HCT116 (cell line): ENCODE data around the gene ESR1. TPM values are rescaled to one million over a fixed set of nuclear protein-coding genes. Genes with fewer than 3 reads are reported as not detected.

ENCODE experiments used
- ATAC-seq: fragments of 200-7000 bp; cut with Tn5 transposase; 2 replicates; pipeline ENCODE4 v1.9.1; 2020; ENCODE audit warnings: mild to moderate bottlenecking, moderate library complexity
- BruUV-seq: library from RNA; stranded (reverse); fragments of 400-500 nt; replicated peaks from 2 replicates; lab custom pipeline; 2021; lab: Mats Ljungman, UMichigan
- CTCF ChIA-PET: fragments of 300-600 bp; sonication (Branson Sonifier 250); formaldehyde crosslinking; loops from one replicate; lab custom pipeline; 2021; ENCODE audit warnings: antibody characterized with exemption; lab: Charles Lee
- POLR2A ChIA-PET: fragments of 300-600, 350-600 bp; sonication (Branson Sonifier 250); formaldehyde crosslinking; loops from one replicate; lab custom pipeline; 2021; ENCODE audit warnings: antibody characterized with exemption; lab: Charles Lee
- RAD21 ChIA-PET, 2 experiments: fragments of 300-600 bp; sonication (Branson Sonifier 250); formaldehyde crosslinking; loops; one replicate each; lab custom pipeline; 2023; ENCODE audit warnings: low total read pairs in 2 of 2; ENCODE audit not compliant: uncharacterized antibody in 2 of 2, unreplicated experiment in 2 of 2, low non-redundant PET in 1 of 2; lab: Charles Lee
- DNase-seq: peaks from one replicate; pipeline ENCODE4 v3.0.0-alpha.2; 2010; ENCODE audit warnings: low read depth, low spot score
- H2AFZ ChIP-seq: fragments of 200-600 bp; shearing (Covaris generic), sonication (generic); 2 replicates; pipeline ENCODE4 v1.6.1; 2017; ENCODE audit warnings: low read depth, mixed run types, mixed read lengths, antibody characterized with exemption, low read length; ENCODE audit not compliant: poor library complexity, severe bottlenecking
- H3K27ac ChIP-seq: 2 replicates; pipeline ENCODE4 v1.5.1; 2012; ENCODE audit warnings: low read depth, low read length
- H3K27me3 ChIP-seq: fragments of 200-600 bp; sonication (generic); 2 replicates; pipeline ENCODE4 v1.6.1; 2016; ENCODE audit warnings: mixed run types, low read length, mixed read lengths; ENCODE audit not compliant: insufficient read depth
- H3K36me3 ChIP-seq, 2 experiments: fragments of 200-500 bp in 1 of 2; fragments of 200-600 bp in 1 of 2; sonication (Bioruptor generic) in 1 of 2; sonication (generic) in 1 of 2; 2 replicates each; pipeline versions ENCODE4 v1.5.1 to v1.6.1; 2014 to 2016; ENCODE audit warnings: low read length in 2 of 2, inconsistent platforms in 1 of 2, mixed read lengths in 1 of 2, mixed run types in 1 of 2; ENCODE audit not compliant: insufficient read depth in 2 of 2, control insufficient read depth in 1 of 2
- H3K4me1 ChIP-seq, 2 experiments: fragments of 200-600 bp in 1 of 2; sonication (generic) in 1 of 2; 2 replicates each; pipeline versions ENCODE4 v1.5.1 to v1.6.1; 2012 to 2017; ENCODE audit warnings: low read length in 2 of 2, inconsistent platforms in 1 of 2, mild to moderate bottlenecking in 1 of 2, mixed read lengths in 1 of 2, mixed run types in 1 of 2, moderate library complexity in 1 of 2; ENCODE audit not compliant: insufficient read depth in 2 of 2, control insufficient read depth in 1 of 2
- H3K4me2 ChIP-seq: fragments of 200-600 bp; sonication (generic); 2 replicates; pipeline ENCODE4 v1.6.1; 2017; ENCODE audit warnings: mixed run types, low read length, mixed read lengths
- H3K4me3 ChIP-seq, 2 experiments: fragments of 200-600 bp in 1 of 2; sonication (generic) in 1 of 2; replicated peaks in 1 of 2; 2 replicates each; pipeline ENCODE4 v1.5.1; 2011 to 2016; ENCODE audit warnings: low read length in 2 of 2, control low read depth in 1 of 2, low read depth in 1 of 2, mild to moderate bottlenecking in 1 of 2, mixed read lengths in 1 of 2, mixed run types in 1 of 2
- H3K79me2 ChIP-seq: fragments of 200-600 bp; sonication (generic); 2 replicates; pipeline ENCODE4 v1.6.1; 2017; ENCODE audit warnings: mild to moderate bottlenecking, mixed run types, low read length, moderate library complexity, mixed read lengths; ENCODE audit not compliant: insufficient read depth
- H3K9ac ChIP-seq: fragments of 200-600 bp; sonication (generic); 2 replicates; pipeline ENCODE4 v1.6.1; 2016; ENCODE audit warnings: low read length, mixed read lengths
- H3K9me2 ChIP-seq: fragments of 200-600 bp; sonication (generic), shearing (Covaris generic); 2 replicates; pipeline ENCODE4 v1.6.1; 2017; ENCODE audit warnings: mixed run types, mild to moderate bottlenecking, moderate library complexity; ENCODE audit not compliant: insufficient read depth
- H3K9me3 ChIP-seq, 2 experiments: fragments of 200-500 bp in 1 of 2; fragments of 200-600 bp in 1 of 2; sonication (Bioruptor generic) in 1 of 2; sonication (generic) in 1 of 2; 2 replicates each; pipeline ENCODE4 v1.6.1; 2014 to 2017; ENCODE audit warnings: low read length in 2 of 2, mixed read lengths in 2 of 2, inconsistent platforms in 1 of 2, low read depth in 1 of 2, mild to moderate bottlenecking in 1 of 2, mixed run types in 1 of 2, moderate library complexity in 1 of 2; ENCODE audit not compliant: control insufficient read depth in 1 of 2, insufficient read depth in 1 of 2
- H4K20me1 ChIP-seq: fragments of 200-600 bp; sonication (generic), shearing (Covaris generic); 2 replicates; pipeline ENCODE4 v1.6.1; 2017; ENCODE audit warnings: mixed run types, mild to moderate bottlenecking, moderate library complexity; ENCODE audit not compliant: insufficient read depth
- CBX3 ChIP-seq: IDR thresholded peaks from 2 replicates; pipeline ENCODE4 v1.6.1; 2012; ENCODE audit warnings: low read depth
- CEBPB ChIP-seq: IDR thresholded peaks from 2 replicates; pipeline ENCODE4 v1.6.1; 2012; ENCODE audit warnings: low read depth
- CTCF ChIP-seq, 3 experiments: fragments of 200-600 bp in 1 of 3; sonication (generic) in 1 of 3; IDR thresholded peaks in 2 of 3; conservative IDR thresholded peaks in 1 of 3; 2 replicates each; pipeline ENCODE4 v1.5.1; 2012 to 2017; ENCODE audit warnings: low read depth in 2 of 3, low read length in 2 of 3, antibody characterized with exemption in 1 of 3, borderline replicate concordance in 1 of 3, control low read depth in 1 of 3, mild to moderate bottlenecking in 1 of 3, mixed read lengths in 1 of 3, mixed run types in 1 of 3, moderate library complexity in 1 of 3; ENCODE audit not compliant: insufficient read depth in 1 of 3
- EGR1 ChIP-seq: IDR thresholded peaks from 2 replicates; pipeline ENCODE4 v1.6.1; 2012; ENCODE audit warnings: low read depth
- ELF1 ChIP-seq: IDR thresholded peaks from 2 replicates; pipeline ENCODE4 v1.6.1; 2012; ENCODE audit warnings: low read depth, borderline replicate concordance
- EZH2 ChIP-seq: fragments of 200-600 bp; sonication (generic); IDR thresholded peaks from 2 replicates; pipeline ENCODE4 v1.6.1; 2017; ENCODE audit warnings: antibody characterized with exemption, mixed run types
- EZH2phosphoT487 ChIP-seq: fragments of 200-600 bp; IDR thresholded peaks from 2 replicates; pipeline ENCODE4 v1.6.1; 2018; ENCODE audit warnings: antibody characterized with exemption, borderline replicate concordance
- FOSL1 ChIP-seq: IDR thresholded peaks from 2 replicates; pipeline ENCODE4 v1.6.1; 2012; ENCODE audit warnings: low read depth
- JUND ChIP-seq: IDR thresholded peaks from 2 replicates; pipeline ENCODE4 v1.6.1; 2012
- MAX ChIP-seq: IDR thresholded peaks from 2 replicates; pipeline ENCODE4 v1.6.1; 2012
- POLR2A ChIP-seq: IDR thresholded peaks from 2 replicates; pipeline ENCODE4 v1.7.0; 2011; ENCODE audit warnings: borderline replicate concordance; ENCODE audit not compliant: insufficient read depth, insufficient read length; ENCODE audit errors: extremely low read depth
- POLR2AphosphoS5 ChIP-seq: IDR thresholded peaks from 2 replicates; pipeline ENCODE4 v1.6.1; 2011; ENCODE audit warnings: mild to moderate bottlenecking, low read depth, low read length, moderate library complexity
- RAD21 ChIP-seq: IDR thresholded peaks from 2 replicates; pipeline ENCODE4 v1.6.1; 2012; ENCODE audit warnings: low read depth, mild to moderate bottlenecking
- SIN3A ChIP-seq: IDR thresholded peaks from 2 replicates; pipeline ENCODE4 v1.6.1; 2012; ENCODE audit warnings: low read depth
- SP1 ChIP-seq: IDR thresholded peaks from 2 replicates; pipeline ENCODE4 v1.6.1; 2012; ENCODE audit warnings: low read depth
- SRF ChIP-seq: IDR thresholded peaks from 2 replicates; pipeline ENCODE4 v1.6.1; 2012; ENCODE audit warnings: low read depth
- YY1 ChIP-seq: IDR thresholded peaks from 2 replicates; pipeline ENCODE4 v1.6.1; 2011; ENCODE audit warnings: low read length, low read depth, moderate library complexity, mild to moderate bottlenecking; ENCODE audit not compliant: insufficient replicate concordance; ENCODE audit errors: extremely low read depth
- ZFX ChIP-seq: fragments of 450-650 bp; IDR thresholded peaks from 2 replicates; pipeline ENCODE4 v1.6.1; 2017
- ZNF274 ChIP-seq: fragments of 200-500 bp; sonication (Bioruptor generic); IDR thresholded peaks from 2 replicates; pipeline ENCODE4 v1.6.1; 2014; ENCODE audit warnings: mild to moderate bottlenecking, low read depth, low read length, inconsistent platforms
- intact Hi-C: fragments of 100-400 bp; cut with micrococcal nuclease; formaldehyde crosslinking; loops from 2 replicates; pipeline ENCODE4 v1.10.0; 2022
- total RNA-seq: library from RNA; stranded (reverse); gene quantifications from one replicate; pipeline ENCODE4 v1.2.1, GENCODE V29; 2021; ENCODE audit not compliant: unreplicated experiment
- TF ChIP-seq, protein P1 (sequence below): IDR thresholded peaks from 2 replicates; pipeline ENCODE4 v1.6.1; 2012

The ESR1 gene
- total RNA-seq, 1 experiment from 2014 or later: 0.17 TPM

- ChIA-PET POLR2A (no interaction called here), CTCF (no interaction called here), RAD21 (no interaction called here)
- no peaks in the 10 kb centered on the region for H3K36me3 ChIP-seq
- no peak overlapping the region for H3K9ac ChIP-seq
- DNase-seq (no peak), ATAC-seq (no peak)
- no peak overlapping the region for H3K4me3 ChIP-seq
- no peak overlapping the region for H3K4me2 ChIP-seq
- intact Hi-C loops: no loop called here
- H3K27ac ChIP-seq: no peak overlapping the region
- TF ChIP-seq EGR1: no peak
- TF ChIP-seq JUND: no peak
- no peak for TF ChIP-seq ZNF274
- no peak for TF ChIP-seq FOSL1
- no peak for TF ChIP-seq POLR2AphosphoS5
- TF ChIP-seq ZFX: no peak
- no peak for TF ChIP-seq CEBPB
- no peak for TF ChIP-seq MAX
- no peak for TF ChIP-seq EZH2phosphoT487
- no peak for TF ChIP-seq SRF
- TF ChIP-seq YY1: no peak
- TF ChIP-seq ELF1: no peak
- no peak for TF ChIP-seq SP1
- no peak for TF ChIP-seq EZH2
- no peak for TF ChIP-seq RAD21
- no peaks in the 10 kb centered on the region for H3K79me2 ChIP-seq
- no peaks in the 10 kb centered on the region for H3K9me3 ChIP-seq
- no peaks in the 10 kb centered on the region for H3K27me3 ChIP-seq
- H3K4me1 ChIP-seq: no peaks in the 10 kb centered on the region
- no peaks in the 10 kb centered on the region for H3K9me2 ChIP-seq
- no peak overlapping the region for H2AFZ ChIP-seq
- no peaks in the 10 kb centered on the region for H4K20me1 ChIP-seq
- no TSS peak for BruUV-seq
These were observed 74.7 kb downstream of the ESR1 start for GRCh38 chr6:151882206-151882605.

DNA sequence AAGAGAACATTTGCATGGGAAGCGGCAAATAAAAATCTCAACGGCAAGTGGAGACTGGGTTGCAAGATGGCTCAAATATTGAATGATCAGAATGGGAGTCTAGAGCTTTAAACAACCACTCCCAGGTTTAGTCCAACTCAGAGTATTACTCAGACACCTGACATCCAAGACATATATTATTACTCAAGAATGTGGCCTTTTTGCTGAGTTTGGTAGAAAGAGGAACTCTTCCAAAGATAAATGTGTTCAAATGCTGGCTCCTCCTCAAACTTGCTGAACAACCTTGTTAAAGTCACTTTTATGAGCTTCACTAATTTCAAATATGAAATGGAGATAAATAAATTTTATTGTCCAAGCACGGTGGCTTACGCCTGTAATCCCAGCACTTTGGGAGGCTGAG lies 77.8 kb downstream of the ESR1 start:
- H3K4me2 ChIP-seq: no peak overlapping the region
- ChIA-PET CTCF (no interaction called here), RAD21 (no interaction called here), POLR2A (no interaction called here)
- H3K4me3 ChIP-seq: no peak overlapping the region
- ATAC-seq (no peak), DNase-seq (no peak)
- no peak overlapping the region for H3K27ac ChIP-seq
- H4K20me1 ChIP-seq: no peaks in the 10 kb centered on the region
- H3K4me1 ChIP-seq: no peaks in the 10 kb centered on the region
- BruUV-seq: no TSS peak
- no peaks in the 10 kb centered on the region for H3K36me3 ChIP-seq
- H3K9ac ChIP-seq: no peak overlapping the region
- H3K79me2 ChIP-seq: no peaks in the 10 kb centered on the region
- H3K9me2 ChIP-seq: no peaks in the 10 kb centered on the region
- no peaks in the 10 kb centered on the region for H3K27me3 ChIP-seq
- intact Hi-C loops: no loop called here
- H2AFZ ChIP-seq: no peak overlapping the region
- no peaks in the 10 kb centered on the region for H3K9me3 ChIP-seq
- no peak for TF ChIP-seq MAX
- no peak for TF ChIP-seq POLR2A
- no peak for TF ChIP-seq CBX3
- TF ChIP-seq CTCF (IDR thresholded peaks at IDR 0.05 in 2 of 3, conservative IDR thresholded peaks at IDR 0.05 in 1 of 3; ENCODE audit: borderline replicate concordance in 1 of 3, insufficient read depth in 1 of 3, low read depth in 2 of 3, low read length in 2 of 3): no peak
- TF ChIP-seq YY1: no peak
- no peak for TF ChIP-seq ELF1
- TF ChIP-seq ZNF274: no peak
- TF ChIP-seq JUND: no peak
- TF ChIP-seq EZH2: no peak
- no peak for TF ChIP-seq SIN3A
- TF ChIP-seq EZH2phosphoT487: no peak
- no peak for TF ChIP-seq POLR2AphosphoS5
- TF ChIP-seq ZFX: no peak
- TF ChIP-seq, protein P1, sequence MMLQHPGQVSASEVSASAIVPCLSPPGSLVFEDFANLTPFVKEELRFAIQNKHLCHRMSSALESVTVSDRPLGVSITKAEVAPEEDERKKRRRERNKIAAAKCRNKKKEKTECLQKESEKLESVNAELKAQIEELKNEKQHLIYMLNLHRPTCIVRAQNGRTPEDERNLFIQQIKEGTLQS: no peak
- TF ChIP-seq CEBPB: no peak
- TF ChIP-seq SRF: no peak
